GM12891 (cell line): ENCODE measurements around the gene SNRNP70.
"Not testable (repeated sequence)": the region's sequence is repeated elsewhere in the genome, so short reads cannot be mapped to it uniquely, and the experiment has no call there.

Source experiments
- PAX5 ChIP-seq: IDR thresholded peaks from 2 replicates; pipeline ENCODE4 v1.6.1; 2011; ENCODE audit warnings: low read length, moderate library complexity, mild to moderate bottlenecking; ENCODE audit not compliant: insufficient read depth, severe bottlenecking
- POLR2A ChIP-seq: IDR thresholded peaks from 2 replicates; pipeline ENCODE4 v1.6.1; 2011; ENCODE audit warnings: low read depth, low read length, control low read depth
- POLR2AphosphoS5 ChIP-seq: IDR thresholded peaks from 2 replicates; pipeline ENCODE4 v1.6.1; 2011; ENCODE audit warnings: low read depth, low read length, control low read depth
- POU2F2 ChIP-seq: IDR thresholded peaks from 2 replicates; pipeline ENCODE4 v1.6.1; 2011; ENCODE audit warnings: low read depth, mild to moderate bottlenecking, control low read depth, low read length, moderate library complexity
- SPI1 ChIP-seq: IDR thresholded peaks from 2 replicates; pipeline ENCODE4 v1.6.1; 2011; ENCODE audit warnings: low read depth, low read length, control low read depth
- TAF1 ChIP-seq: IDR thresholded peaks from 2 replicates; pipeline ENCODE4 v1.6.1; 2011; ENCODE audit warnings: low read depth, low read length, control low read depth

DNA sequence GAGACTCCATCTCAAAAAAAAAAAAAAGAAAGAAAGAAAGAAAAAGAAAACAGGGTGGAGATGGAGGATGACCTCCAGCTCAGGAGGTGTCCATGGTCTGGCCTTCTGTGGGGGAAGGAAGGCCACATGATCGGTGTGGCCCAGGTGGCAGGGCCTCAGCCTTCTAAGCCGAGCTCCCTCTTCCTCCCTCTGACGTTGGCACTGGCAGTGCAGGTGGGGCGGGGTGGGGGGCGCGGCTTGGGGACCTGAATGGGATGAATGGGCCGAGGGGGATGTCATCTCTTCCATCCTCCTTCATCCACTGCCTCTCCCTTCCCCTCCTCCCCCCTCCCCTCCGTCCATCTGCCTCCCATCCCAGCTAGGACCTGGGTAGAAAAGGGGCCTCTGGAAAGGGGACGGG, 45.5 kb upstream of the SNRNP70 start:
- TF ChIP-seq POLR2AphosphoS5, POLR2A, SPI1, TAF1, POU2F2, PAX5: not testable (repeated sequence)
